IMR-90 (cell line): ENCODE results near the gene GNB1L. TPM values are rescaled to one million over a fixed set of nuclear protein-coding genes. Genes with fewer than 3 reads are reported as not detected.

Experiments
- ATAC-seq: fragments of 200-7000 bp; cut with Tn5 transposase; 2 replicates; pipeline ENCODE4 v1.9.1; 2020; ENCODE audit warnings: low read depth, mild to moderate bottlenecking, moderate library complexity
- BruUV-seq: library from RNA; stranded (reverse); fragments of 400-500 nt; replicated peaks from 2 replicates; lab custom pipeline; 2021; lab: Mats Ljungman, UMichigan
- CTCF ChIA-PET: fragments of 300-600 bp; formaldehyde crosslinking; extraction: SDS; loops from one replicate; lab custom pipeline; 2021; ENCODE audit warnings: antibody characterized with exemption; lab: Yijun Ruan, JAX
- POLR2A ChIA-PET: fragments of 300-600 bp; sonication (Branson Sonifier 250); formaldehyde crosslinking; loops from one replicate; lab custom pipeline; 2022; ENCODE audit warnings: antibody characterized with exemption; ENCODE audit not compliant: unreplicated experiment; lab: Charles Lee
- DNase-seq: peaks from one replicate; pipeline ENCODE4 v3.0.0; 2013
- H2AFZ ChIP-seq: replicated peaks from 2 replicates; pipeline ENCODE3; 2013; ENCODE audit warnings: low read length, mild to moderate bottlenecking; ENCODE audit not compliant: poor library complexity
- H2AK5ac ChIP-seq: 2 replicates; pipeline ENCODE4 v1.6.1; 2013; ENCODE audit warnings: low read depth, low read length, inconsistent platforms
- H2AK9ac ChIP-seq: replicated peaks from 2 replicates; pipeline ENCODE3; 2013; ENCODE audit warnings: mild to moderate bottlenecking, low read depth, low read length, moderate library complexity; ENCODE audit not compliant: poor library complexity
- H2BK120ac ChIP-seq: 2 replicates; pipeline ENCODE4 v1.6.1; 2013; ENCODE audit warnings: low read depth, low read length, inconsistent platforms
- H2BK15ac ChIP-seq: 3 replicates; pipeline ENCODE4 v1.6.1; 2013; ENCODE audit warnings: low read depth, low read length, inconsistent platforms
- H2BK20ac ChIP-seq: 2 replicates; pipeline ENCODE4 v1.6.1; 2013; ENCODE audit warnings: low read depth, mild to moderate bottlenecking, inconsistent platforms, low read length, moderate library complexity
- H2BK5ac ChIP-seq: 2 replicates; pipeline ENCODE4 v1.6.1; 2013; ENCODE audit warnings: mild to moderate bottlenecking, low read depth, low read length, inconsistent platforms; ENCODE audit not compliant: poor library complexity, severe bottlenecking
- H3K14ac ChIP-seq: replicated peaks from 2 replicates; pipeline ENCODE4 v1.6.1; 2013; ENCODE audit warnings: low read depth, low read length, inconsistent platforms
- H3K18ac ChIP-seq: 2 replicates; pipeline ENCODE4 v1.6.1; 2013; ENCODE audit warnings: low read depth, low read length, control low read depth
- H3K23ac ChIP-seq: 2 replicates; pipeline ENCODE4 v1.6.1; 2013; ENCODE audit warnings: low read depth, low read length, inconsistent platforms
- H3K27ac ChIP-seq: 2 replicates; pipeline ENCODE4 v1.5.1; 2013; ENCODE audit warnings: mild to moderate bottlenecking, control low read depth, low read length; ENCODE audit not compliant: insufficient read depth
- H3K27me3 ChIP-seq: 2 replicates; pipeline ENCODE4 v1.6.1; 2013; ENCODE audit warnings: low read length; ENCODE audit not compliant: control insufficient read depth, insufficient read depth
- H3K36me3 ChIP-seq: 2 replicates; pipeline ENCODE4 v1.6.1; 2013; ENCODE audit warnings: low read length, mixed read lengths; ENCODE audit not compliant: control insufficient read depth, insufficient read depth
- H3K4ac ChIP-seq: 2 replicates; pipeline ENCODE4 v1.6.1; 2013; ENCODE audit warnings: low read depth, low read length, inconsistent platforms
- H3K4me1 ChIP-seq: 2 replicates; pipeline ENCODE4 v1.6.1; 2013; ENCODE audit warnings: low read length, mixed read lengths; ENCODE audit not compliant: control insufficient read depth, insufficient read depth
- H3K4me2 ChIP-seq: 2 replicates; pipeline ENCODE4 v1.6.1; 2013; ENCODE audit warnings: low read depth, mild to moderate bottlenecking, control low read depth, low read length, moderate library complexity
- H3K4me3 ChIP-seq: 2 replicates; pipeline ENCODE4 v1.5.1; 2013; ENCODE audit warnings: low read depth, mild to moderate bottlenecking, control low read depth, low read length, moderate library complexity; ENCODE audit not compliant: insufficient read depth
- H3K56ac ChIP-seq: 2 replicates; pipeline ENCODE4 v1.6.1; 2013; ENCODE audit warnings: low read length, inconsistent platforms; ENCODE audit not compliant: insufficient read depth; ENCODE audit errors: extremely low read depth
- H3K79me1 ChIP-seq, 2 experiments: 2 replicates each; pipeline ENCODE4 v1.6.1; 2013; ENCODE audit warnings: low read length in 2 of 2, inconsistent platforms in 1 of 2, low read depth in 1 of 2
- H3K9ac ChIP-seq: 2 replicates; pipeline ENCODE4 v1.6.1; 2013; ENCODE audit warnings: low read depth, low read length, control low read depth
- H3K9me1 ChIP-seq: 2 replicates; pipeline ENCODE4 v1.6.1; 2013; ENCODE audit warnings: low read length, inconsistent platforms; ENCODE audit not compliant: insufficient read depth
- H3K9me3 ChIP-seq: 2 replicates; pipeline ENCODE4 v1.6.1; 2013; ENCODE audit warnings: low read length; ENCODE audit not compliant: control insufficient read depth, insufficient read depth
- H4K20me1 ChIP-seq: 2 replicates; pipeline ENCODE4 v1.6.1; 2013; ENCODE audit warnings: low read length, inconsistent platforms; ENCODE audit not compliant: insufficient read depth
- H4K5ac ChIP-seq: 2 replicates; pipeline ENCODE4 v1.6.1; 2013; ENCODE audit warnings: mild to moderate bottlenecking, low read depth, low read length, control low read depth
- H4K8ac ChIP-seq, 2 experiments: 2 replicates each; pipeline ENCODE4 v1.6.1; 2013; ENCODE audit warnings: low read depth in 2 of 2, low read length in 2 of 2, control low read depth in 1 of 2, inconsistent platforms in 1 of 2
- H4K91ac ChIP-seq: 2 replicates; pipeline ENCODE4 v1.6.1; 2013; ENCODE audit warnings: low read depth, low read length, inconsistent platforms; ENCODE audit not compliant: insufficient read depth
- CTCF ChIP-seq: conservative IDR thresholded peaks from 2 replicates; pipeline ENCODE4 v1.5.1; 2012; ENCODE audit warnings: mild to moderate bottlenecking, low read depth, low read length, improper control_type of control experiment
- ELK1 ChIP-seq: fragments of 150-350 bp; IDR thresholded peaks from 2 replicates; pipeline ENCODE4 v1.6.1; 2016; ENCODE audit warnings: low read depth, mild to moderate bottlenecking, low read length, moderate library complexity, borderline replicate concordance
- RFX5 ChIP-seq: IDR thresholded peaks from 2 replicates; pipeline ENCODE4 v1.8.0; 2012; ENCODE audit warnings: low read depth, mild to moderate bottlenecking, low read length, moderate library complexity
- WGBS, 2 experiments: methylation state at CpG; one replicate each; pipeline versions ENCODE4 v1.1.5 to v1.1.7; 2013; ENCODE audit warnings: missing lambda C conversion rate in 2 of 2; ENCODE audit not compliant: insufficient read length in 1 of 2; ENCODE audit errors: extremely low coverage in 2 of 2; 5-methylcytosine and 5-hydroxymethylcytosine counted together
- dilution Hi-C: fragments of 300-500 bp; cut with HindIII; formaldehyde crosslinking; loops from one replicate; pipeline ENCODE4 v1.14.3; 2018; ENCODE audit warnings: low sequenced_read_pairs; ENCODE audit not compliant: unreplicated experiment
- in situ Hi-C: fragments of 300-500 bp; cut with MboI; formaldehyde crosslinking; loops from 3 replicates; pipeline ENCODE4 v1.14.3; 2019; ENCODE audit warnings: low sequenced_read_pairs, inconsistent platforms, mixed read lengths
- intact Hi-C: fragments of 100-400 bp; cut with micrococcal nuclease; formaldehyde crosslinking; loops from 2 replicates; pipeline ENCODE4 v1.10.0; 2022
- polyA plus RNA-seq, 3 experiments: library from polyadenylated mRNA; depleted of rRNA; stranded (reverse); fragments of >200 nt; gene quantifications; 2 replicates each; pipeline ENCODE4 v1.2.3, GENCODE V29; 2012; ENCODE audit warnings: low replicate concordance in 1 of 3
- total RNA-seq: library from RNA; depleted of rRNA; stranded (reverse); fragments of >200 nt; gene quantifications from 2 replicates; pipeline ENCODE4 v1.2.3, GENCODE V29; 2012

Gene GNB1L
- total and polyA plus RNA-seq, 2 of the 4 experiments (the other 2 are of a cell fraction) = 2.5 to 4.4 TPM

- Histone ChIP-seq H3K14ac (no peak overlapping the region), H4K8ac (no peak overlapping the region), H2BK15ac (no peak overlapping the region), H2BK120ac (no peak overlapping the region), H3K23ac (no peak overlapping the region), H3K36me3 (no peaks in the 10 kb centered on the region), H2BK20ac (no peak overlapping the region), H3K4ac (no peak overlapping the region), H3K56ac (no peak overlapping the region), H3K4me3 (no peak overlapping the region), H4K91ac (no peak overlapping the region), H3K27me3 (peaks cover 8% of the 10 kb centered on the region; the same call in 1 of the 2 replicates), H4K20me1 (no peaks in the 10 kb centered on the region; the same call in 1 of the 2 replicates), H2BK5ac (no peak overlapping the region), H3K9ac (no peak overlapping the region), H2AK5ac (no peak overlapping the region), H3K18ac (no peak overlapping the region), H3K4me2 (no peak overlapping the region), H2AFZ (no peak overlapping the region), H3K9me1 (no peaks in the 10 kb centered on the region), H4K5ac (no peak overlapping the region), H3K9me3 (no peaks in the 10 kb centered on the region), H3K4me1 (peaks cover 2% of the 10 kb centered on the region; the same call in 1 of the 2 replicates), H3K79me1 (no peaks in the 10 kb centered on the region), H2AK9ac (no peak overlapping the region), H3K27ac (no peak overlapping the region)
- WGBS, 2 experiments = 66% methylated on average over 4 of the region's 17 CpGs; no CpG with 5 or more reads in 1 of the 2 experiments
- in situ Hi-C loops = no loop called here
- intact Hi-C loops = no loop called here
- no peak for TF ChIP-seq RFX5
- no peak for TF ChIP-seq ELK1
- no peak for TF ChIP-seq CTCF
- dilution Hi-C loops = no loop called here
- CTCF ChIA-PET = no interaction called here
- DNase-seq = no peak
- ATAC-seq = no peak
- POLR2A ChIA-PET = no interaction called here
- no TSS peak for BruUV-seq
Observed at GRCh38 chr22:19737846-19738663, 116.6 kb downstream of the GNB1L start.
